Activated naive CD4-positive, alpha-beta T cell treated with anti-CD3 and anti-CD28 coated beads for 36 hours (primary cell): ENCODE measurements around the gene CACNG4. TPM values are rescaled to one million over a fixed set of nuclear protein-coding genes. Genes with fewer than 3 reads are reported as not detected.

Experiments
- CTCF ChIA-PET: fragments of 350-600 bp; sonication (Branson Sonifier 250); formaldehyde crosslinking; loops from one replicate; lab custom pipeline; 2021; ENCODE audit warnings: antibody characterized with exemption; lab: Charles Lee
- DNase-seq: peaks from one replicate; pipeline ENCODE4 v3.0.0-alpha.2; 2020
- H3K27ac Mint-ChIP-seq: one replicate; pipeline ENCODE4 v1.8.0; 2021; ENCODE audit warnings: mild to moderate bottlenecking, mixed read lengths
- H3K27me3 Mint-ChIP-seq: one replicate; pipeline ENCODE4 v1.8.0; 2021; ENCODE audit warnings: low read depth, mixed read lengths
- H3K36me3 Mint-ChIP-seq: one replicate; pipeline ENCODE4 v1.8.0; 2021; ENCODE audit warnings: low read depth, mixed read lengths
- H3K4me1 Mint-ChIP-seq: one replicate; pipeline ENCODE4 v1.8.0; 2021; ENCODE audit warnings: low read depth, mixed read lengths
- H3K4me3 Mint-ChIP-seq: one replicate; pipeline ENCODE4 v1.8.0; 2021; ENCODE audit warnings: mild to moderate bottlenecking, moderate library complexity, mixed read lengths
- H3K9me3 Mint-ChIP-seq: one replicate; pipeline ENCODE4 v1.8.0; 2021; ENCODE audit warnings: mixed read lengths
- intact Hi-C: fragments of 100-400 bp; cut with micrococcal nuclease; formaldehyde crosslinking; loops from one replicate; pipeline ENCODE4 v1.15.1; 2023
- total RNA-seq, 2 experiments: library from RNA; stranded (reverse); gene quantifications; one replicate each; pipeline ENCODE4 v1.2.3, GENCODE V29; 2021

Gene CACNG4
- total RNA-seq = not detected

DNA sequence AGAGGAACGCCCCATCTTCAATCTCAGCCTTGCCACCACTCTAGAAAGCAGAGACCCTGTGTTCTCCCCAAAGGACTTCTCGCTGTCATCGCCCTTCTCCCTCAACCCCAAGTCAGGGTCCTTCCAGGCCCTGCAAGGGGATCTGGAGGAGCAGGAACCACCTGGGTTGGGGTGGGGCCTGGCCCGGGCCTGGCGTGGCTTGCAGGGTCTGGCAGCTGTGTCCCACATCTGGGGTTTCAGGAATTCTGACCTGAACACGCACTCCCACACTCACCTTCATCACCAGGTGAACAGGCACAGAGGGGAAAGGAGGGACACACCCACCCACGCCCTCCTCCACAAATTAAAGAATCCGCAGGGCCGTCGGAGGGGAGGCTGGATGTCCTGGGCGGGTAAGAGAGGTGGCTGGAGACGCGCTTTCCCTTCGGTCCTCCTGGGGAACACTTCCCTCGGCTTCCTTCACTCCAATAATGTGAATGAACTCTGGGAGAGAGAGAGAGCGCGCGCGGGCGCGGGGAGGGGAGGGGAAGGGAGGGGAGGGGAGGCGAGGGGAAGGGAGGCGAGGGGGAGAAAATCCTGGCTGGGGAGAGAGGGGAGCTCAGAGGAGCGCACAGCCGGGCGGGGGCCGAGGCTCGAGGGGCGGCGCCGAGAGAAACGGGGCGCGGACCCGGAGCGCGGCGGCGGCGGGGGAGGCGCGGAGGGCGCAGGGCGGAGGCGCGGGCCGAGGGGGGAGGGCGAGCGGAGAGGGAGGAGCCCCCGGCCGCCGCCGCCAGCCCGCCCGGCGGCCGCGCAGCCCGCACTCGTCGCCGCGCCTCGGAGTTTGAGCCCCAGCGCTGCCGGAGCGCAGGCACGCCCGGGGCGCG is at the start of gene CACNG4:
Gene CACNG4, plus strand, starts transcription at position 799 of the 863 bp plus-strand sequence. CDS start 205 bp downstream, outside the sequence.
- Mint-ChIP-seq H3K27me3 (peaks cover 59% of the 10 kb centered on the region), H3K4me3 (peak within 1 kb of the TSS; percentile 52), H3K9me3 (no peaks in the 10 kb centered on the region), H3K4me1 (peaks cover 11% of the 10 kb centered on the region), H3K36me3 (no peaks in the 10 kb centered on the region), H3K27ac (no peak within 1 kb of the TSS)
- intact Hi-C loops = no loop called here
- DNase-seq = no peak
- CTCF ChIA-PET = no interaction called here

DNA sequence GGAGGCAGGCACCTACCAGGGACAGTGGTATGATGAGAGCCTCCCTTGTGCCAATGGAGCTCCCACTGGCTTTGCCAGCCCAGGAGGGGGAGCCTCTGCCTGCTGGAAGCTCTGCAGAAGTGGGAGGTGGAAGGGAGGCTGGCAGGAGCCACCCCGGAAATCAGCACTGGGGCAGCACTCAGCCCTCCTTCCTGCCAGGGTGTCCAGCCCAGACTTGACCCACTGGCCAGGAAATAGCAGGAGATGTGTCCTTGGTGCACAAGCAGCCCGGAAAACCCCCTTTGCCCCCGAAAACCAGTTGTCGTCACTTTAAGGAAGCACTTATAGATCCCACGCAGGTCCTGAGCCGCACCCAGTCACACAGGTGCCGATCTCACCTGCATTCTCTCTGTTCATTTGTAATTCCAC is 49.3 kb upstream of the CACNG4 start:
- intact Hi-C loops = no loop called here
- DNase-seq = peak; percentile 10
- no peaks in the 10 kb centered on the region for H3K36me3 Mint-ChIP-seq
- CTCF ChIA-PET = no interaction called here
- peaks cover 7% of the 10 kb centered on the region for H3K27me3 Mint-ChIP-seq
- no peaks in the 10 kb centered on the region for H3K9me3 Mint-ChIP-seq
- no peak overlapping the region for H3K27ac Mint-ChIP-seq
- no peaks in the 10 kb centered on the region for H3K4me1 Mint-ChIP-seq
- no peak overlapping the region for H3K4me3 Mint-ChIP-seq

DNA sequence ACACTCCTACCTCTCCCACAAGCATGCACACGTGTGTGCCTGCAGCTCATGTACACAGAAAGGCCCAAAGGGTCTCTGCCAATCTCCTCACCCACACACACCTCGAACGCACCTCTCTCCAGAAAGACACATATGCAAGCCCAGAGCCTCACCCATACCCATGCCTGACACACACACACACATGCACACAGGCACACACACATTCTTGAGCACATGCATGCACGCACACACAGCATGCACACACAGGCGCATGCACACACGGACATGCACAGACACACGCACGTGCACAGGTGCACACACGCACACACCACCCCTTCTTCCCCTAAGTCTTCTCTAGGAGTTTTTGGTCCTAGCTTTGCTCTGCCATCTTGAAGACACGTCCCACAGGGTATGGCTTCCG is 48.7 kb upstream of the CACNG4 start:
- Mint-ChIP-seq H3K4me3 (no peak overlapping the region), H3K9me3 (no peaks in the 10 kb centered on the region), H3K36me3 (no peaks in the 10 kb centered on the region), H3K27ac (no peak overlapping the region), H3K27me3 (peaks cover 7% of the 10 kb centered on the region), H3K4me1 (no peaks in the 10 kb centered on the region)
- DNase-seq = no peak
- intact Hi-C loops = no loop called here
- CTCF ChIA-PET = no interaction called here

DNA sequence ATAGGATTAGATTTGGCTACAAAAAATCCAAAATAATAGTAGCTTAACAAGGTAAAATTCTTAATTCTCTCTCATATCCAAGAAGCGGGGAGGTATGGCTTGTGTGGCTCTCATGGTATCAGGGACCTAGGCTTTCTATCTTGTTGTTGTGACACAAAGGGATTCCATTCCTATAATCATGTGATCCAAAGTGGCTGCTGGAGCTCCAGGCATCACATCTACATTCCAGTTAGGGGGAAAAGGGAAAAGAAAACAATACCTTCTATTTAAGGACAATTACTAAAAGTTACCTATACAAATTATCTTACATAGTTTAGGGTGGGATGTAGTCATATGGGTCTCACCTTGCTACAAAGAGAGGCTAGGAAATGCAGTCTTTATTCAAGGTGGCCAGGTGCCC is 47.6 kb upstream of the CACNG4 start:
- H3K36me3 Mint-ChIP-seq = no peaks in the 10 kb centered on the region
- DNase-seq = no peak
- H3K27me3 Mint-ChIP-seq = peaks cover 7% of the 10 kb centered on the region
- no peak overlapping the region for H3K27ac Mint-ChIP-seq
- H3K4me1 Mint-ChIP-seq = no peaks in the 10 kb centered on the region
- CTCF ChIA-PET = interaction anchor here (0.6 to 1.1 kb wide), 2 partner anchors 12 to 815 kb away, joined by 3 read pairs; no protein-coding TSS in a partner anchor
- H3K9me3 Mint-ChIP-seq = peaks cover 4% of the 10 kb centered on the region
- intact Hi-C loops = no loop called here
- H3K4me3 Mint-ChIP-seq = no peak overlapping the region

DNA sequence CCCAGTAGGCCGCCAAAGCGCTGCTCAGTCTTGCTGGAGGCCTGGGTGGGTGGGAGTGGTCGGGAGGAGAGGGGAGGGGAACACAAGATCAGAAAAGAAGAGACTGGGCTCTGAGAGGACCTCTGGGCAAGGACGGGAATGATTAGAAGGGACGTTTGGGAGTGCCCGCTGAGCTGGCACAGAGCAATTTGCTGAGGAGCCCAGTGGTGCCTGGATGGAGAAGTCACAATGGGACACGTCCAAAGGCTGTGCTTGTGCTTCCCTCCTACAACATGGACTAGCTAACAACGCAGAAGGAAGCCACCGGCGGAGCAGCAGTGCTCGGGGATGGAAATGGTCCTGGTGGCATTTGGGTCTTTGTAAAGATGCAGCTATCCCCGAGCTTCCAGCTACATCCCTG is 45.6 kb upstream of the CACNG4 start:
- no peaks in the 10 kb centered on the region for H3K36me3 Mint-ChIP-seq
- no peak overlapping the region for H3K27ac Mint-ChIP-seq
- CTCF ChIA-PET = interaction anchor here (0.6 kb wide), 1 partner anchor 262 kb away, joined by 3 read pairs; no protein-coding TSS in a partner anchor
- peaks cover 9% of the 10 kb centered on the region for H3K27me3 Mint-ChIP-seq
- intact Hi-C loops = no loop called here
- H3K9me3 Mint-ChIP-seq = peaks cover 4% of the 10 kb centered on the region
- no peak overlapping the region for H3K4me3 Mint-ChIP-seq
- H3K4me1 Mint-ChIP-seq = no peaks in the 10 kb centered on the region
- DNase-seq = no peak

DNA sequence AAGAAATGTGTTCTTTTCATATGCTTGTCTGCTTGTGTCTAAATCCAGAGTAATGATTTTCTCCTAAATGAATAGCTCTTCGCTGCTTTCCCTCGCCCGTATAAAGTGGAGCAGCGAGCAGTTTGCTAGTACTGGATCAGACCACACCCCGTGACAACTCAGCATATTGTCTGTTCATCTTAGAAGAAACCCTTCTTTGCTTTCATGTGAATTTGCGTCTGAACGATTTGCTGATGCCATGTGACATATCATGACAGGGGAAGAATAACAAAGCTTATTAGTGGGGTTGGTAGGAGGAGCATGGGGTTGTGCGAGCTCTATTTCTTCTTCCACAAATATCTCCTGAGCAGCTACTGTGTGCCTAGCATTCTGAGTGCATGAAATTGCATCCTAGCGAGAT is 44.1 kb upstream of the CACNG4 start:
- H3K4me3 Mint-ChIP-seq = no peak overlapping the region
- intact Hi-C loops = no loop called here
- H3K4me1 Mint-ChIP-seq = no peaks in the 10 kb centered on the region
- H3K27me3 Mint-ChIP-seq = peaks cover 8% of the 10 kb centered on the region
- no peak overlapping the region for H3K27ac Mint-ChIP-seq
- H3K36me3 Mint-ChIP-seq = no peaks in the 10 kb centered on the region
- H3K9me3 Mint-ChIP-seq = peaks cover 4% of the 10 kb centered on the region
- no peak for DNase-seq
- CTCF ChIA-PET = no interaction called here

DNA sequence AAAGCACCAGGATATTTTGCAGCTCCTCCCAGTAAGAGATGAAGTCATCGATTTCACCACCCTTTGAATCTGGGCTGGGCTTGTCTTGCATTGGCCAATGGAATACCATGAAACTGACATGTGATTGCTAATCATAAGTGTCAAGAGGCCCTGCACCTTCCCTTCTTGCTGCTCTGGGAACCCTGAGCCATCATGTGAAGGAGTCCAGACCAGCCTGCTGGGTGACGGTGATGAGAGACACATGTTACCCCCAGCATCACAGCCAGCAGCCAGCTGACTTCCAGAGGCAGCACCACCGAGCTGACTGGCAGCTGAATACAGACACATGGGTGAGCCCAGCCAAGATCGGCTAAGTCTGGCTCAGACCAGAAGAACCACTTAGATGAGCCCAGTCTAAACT is 43.6 kb upstream of the CACNG4 start:
- peaks cover 9% of the 10 kb centered on the region for H3K27me3 Mint-ChIP-seq
- no peaks in the 10 kb centered on the region for H3K36me3 Mint-ChIP-seq
- no peak for DNase-seq
- no peaks in the 10 kb centered on the region for H3K4me1 Mint-ChIP-seq
- CTCF ChIA-PET = no interaction called here
- intact Hi-C loops = no loop called here
- no peak overlapping the region for H3K27ac Mint-ChIP-seq
- H3K9me3 Mint-ChIP-seq = peaks cover 4% of the 10 kb centered on the region
- no peak overlapping the region for H3K4me3 Mint-ChIP-seq

DNA sequence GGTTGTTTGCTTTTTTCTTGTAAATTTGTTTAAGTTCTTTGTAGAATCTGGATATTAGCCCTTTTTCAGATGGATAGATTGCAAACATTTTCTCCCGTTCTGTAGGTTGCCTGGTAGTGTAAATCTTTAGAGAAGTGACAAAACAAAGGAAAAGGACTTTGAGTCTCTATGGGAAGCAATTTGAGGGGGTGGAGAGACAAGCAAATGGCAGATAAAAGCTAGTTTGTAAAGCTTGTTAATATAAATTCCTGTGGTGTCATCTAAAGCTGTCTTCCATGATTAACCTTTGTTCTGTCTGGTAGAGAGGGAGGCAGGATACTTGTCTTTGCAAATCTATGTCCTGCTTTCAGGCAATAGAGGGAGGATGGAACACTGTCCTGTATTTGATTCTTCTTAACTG is 40.6 kb upstream of the CACNG4 start:
- no peak for DNase-seq
- intact Hi-C loops = no loop called here
- CTCF ChIA-PET = no interaction called here
- H3K27me3 Mint-ChIP-seq = peaks cover 19% of the 10 kb centered on the region
- H3K27ac Mint-ChIP-seq = no peak overlapping the region
- H3K4me3 Mint-ChIP-seq = no peak overlapping the region
- H3K9me3 Mint-ChIP-seq = peaks cover 4% of the 10 kb centered on the region
- no peaks in the 10 kb centered on the region for H3K4me1 Mint-ChIP-seq
- H3K36me3 Mint-ChIP-seq = no peaks in the 10 kb centered on the region

DNA sequence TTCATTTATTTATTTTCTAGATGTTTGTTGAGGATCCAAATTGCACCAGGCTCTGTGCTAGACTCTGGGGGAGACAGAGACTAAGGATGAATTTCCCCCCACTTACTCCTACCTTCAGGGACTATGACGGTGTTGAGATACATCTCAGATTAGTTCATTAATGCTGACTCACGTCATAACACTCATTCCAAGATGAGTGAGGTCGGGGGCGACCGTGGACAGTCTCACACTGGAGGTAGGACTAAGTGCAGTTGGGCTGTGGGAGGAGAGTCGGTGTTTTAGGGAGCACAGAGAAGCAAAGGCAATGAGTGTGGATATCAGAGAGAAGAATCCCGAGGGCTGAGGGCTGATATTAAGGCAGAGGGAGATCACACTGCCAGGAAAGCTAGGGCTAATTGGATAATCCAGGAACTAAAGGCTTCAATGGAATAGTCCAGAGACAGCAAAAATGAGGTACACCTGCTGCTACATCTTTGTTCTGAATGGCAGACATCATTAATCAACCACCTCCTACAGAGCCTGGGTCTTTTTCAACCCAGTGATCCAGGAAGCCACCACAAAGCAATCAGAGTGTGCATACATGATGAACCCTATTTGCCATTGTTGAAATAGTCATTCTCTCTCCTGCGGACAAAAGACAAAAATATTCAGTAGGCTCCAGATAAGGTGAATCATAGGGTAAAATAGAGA is 38.6 kb upstream of the CACNG4 start:
- Mint-ChIP-seq H3K4me3 (no peak overlapping the region), H3K36me3 (no peaks in the 10 kb centered on the region), H3K27me3 (peaks cover 30% of the 10 kb centered on the region), H3K4me1 (no peaks in the 10 kb centered on the region), H3K9me3 (peaks cover 4% of the 10 kb centered on the region), H3K27ac (no peak overlapping the region)
- intact Hi-C loops = no loop called here
- no peak for DNase-seq
- CTCF ChIA-PET = no interaction called here

DNA sequence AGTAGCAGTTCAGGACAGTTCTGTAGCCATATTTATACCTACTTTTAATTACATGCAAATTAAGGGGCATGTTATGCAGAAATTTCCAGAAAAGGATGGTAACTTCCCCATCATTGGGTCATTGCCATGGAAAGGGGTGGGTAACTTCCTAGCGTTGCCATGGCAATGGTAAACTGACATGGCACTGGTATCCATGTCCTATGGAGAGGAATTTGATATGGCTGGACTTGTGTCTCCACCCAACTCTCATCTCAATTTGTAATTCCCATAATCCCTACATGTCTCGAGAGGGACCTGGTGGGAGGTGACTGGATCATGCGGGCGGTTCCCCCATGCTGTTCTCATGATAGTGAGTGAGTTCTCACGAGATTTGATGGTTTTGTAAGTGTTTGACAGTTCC is 35.6 kb upstream of the CACNG4 start:
- no peaks in the 10 kb centered on the region for H3K9me3 Mint-ChIP-seq
- no peak overlapping the region for H3K4me3 Mint-ChIP-seq
- no peak for DNase-seq
- no peak overlapping the region for H3K27ac Mint-ChIP-seq
- H3K27me3 Mint-ChIP-seq = peaks cover 29% of the 10 kb centered on the region
- CTCF ChIA-PET = no interaction called here
- H3K36me3 Mint-ChIP-seq = no peaks in the 10 kb centered on the region
- intact Hi-C loops = no loop called here
- H3K4me1 Mint-ChIP-seq = no peaks in the 10 kb centered on the region

DNA sequence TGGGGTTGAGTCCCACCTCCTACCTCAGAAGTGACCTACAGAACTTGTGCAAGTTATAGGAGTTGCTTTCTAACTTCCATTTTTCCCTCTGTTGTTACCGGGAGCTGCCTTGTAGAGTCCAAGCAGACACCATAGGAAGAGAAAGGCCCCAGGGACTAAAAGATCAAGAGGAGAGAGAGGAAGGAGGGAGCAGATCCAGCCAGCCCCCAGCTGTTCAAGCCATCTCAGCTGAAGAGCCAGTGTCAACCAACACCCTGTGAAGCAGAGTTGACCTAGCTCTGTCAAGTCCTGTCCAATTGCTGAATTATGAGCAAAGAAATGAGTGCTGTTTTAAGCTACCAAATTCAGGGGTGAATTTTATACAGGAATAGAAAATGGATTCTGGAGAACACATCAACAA is 34.9 kb upstream of the CACNG4 start:
- intact Hi-C loops = no loop called here

DNA sequence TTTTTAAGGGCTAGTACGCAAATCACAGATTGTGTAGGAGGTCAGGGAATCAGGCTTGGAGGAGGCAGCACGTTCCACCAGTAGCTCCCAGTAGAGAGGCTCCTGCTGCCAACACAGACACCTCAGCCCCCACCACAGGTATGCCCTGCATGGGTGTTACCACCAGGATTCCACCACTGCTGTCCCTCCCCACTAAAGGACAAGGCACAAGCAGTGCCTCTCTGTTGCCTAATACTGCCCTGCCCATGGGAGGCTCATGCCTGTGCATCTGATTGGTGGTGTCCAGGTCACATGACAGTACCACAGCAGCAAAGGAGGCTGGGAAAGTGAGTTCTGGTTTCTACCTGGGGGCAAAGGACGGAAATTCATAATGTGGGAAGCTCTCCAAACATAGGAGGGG is 33.6 kb upstream of the CACNG4 start:
- peaks cover 2% of the 10 kb centered on the region for H3K36me3 Mint-ChIP-seq
- CTCF ChIA-PET = no interaction called here
- intact Hi-C loops = no loop called here

More for the DNA sequence above, 34.9 kb upstream of the CACNG4 start:
- H3K4me3 Mint-ChIP-seq = no peak overlapping the region
- H3K4me1 Mint-ChIP-seq = no peaks in the 10 kb centered on the region
- no peak overlapping the region for H3K27ac Mint-ChIP-seq
- peaks cover under 1% of the 10 kb centered on the region for H3K9me3 Mint-ChIP-seq
- H3K27me3 Mint-ChIP-seq = peaks cover 28% of the 10 kb centered on the region
- no peak for DNase-seq
- CTCF ChIA-PET = interaction anchor here (0.7 kb wide), 1 partner anchor 38 kb away, joined by 3 read pairs; no protein-coding TSS in a partner anchor
- peaks cover under 1% of the 10 kb centered on the region for H3K36me3 Mint-ChIP-seq

More for the DNA sequence above, 33.6 kb upstream of the CACNG4 start:
- no peak overlapping the region for H3K27ac Mint-ChIP-seq
- no peak overlapping the region for H3K4me3 Mint-ChIP-seq
- H3K27me3 Mint-ChIP-seq = peaks cover 25% of the 10 kb centered on the region
- H3K9me3 Mint-ChIP-seq = peaks cover 2% of the 10 kb centered on the region
- no peaks in the 10 kb centered on the region for H3K4me1 Mint-ChIP-seq
- DNase-seq = no peak
